Vagina (tissue), 2 donors: Measurements from ENCODE around the gene DNAH6.

ENCODE experiments used
- POLR2AphosphoS5 ChIP-seq, 2 donors: sonication (generic); formaldehyde crosslinking; IDR thresholded peaks; one replicate each; pipeline ENCODE4 v1.9.0; 2017; ENCODE audit warnings: antibody characterized with exemption in 2 of 2, mild to moderate bottlenecking in 2 of 2, low read depth in 1 of 2; ENCODE audit not compliant: insufficient read depth in 1 of 2
- TF ChIP-seq, protein P1 (sequence below), 3 experiments: fragments of 450-650 bp in 2 of 3; fragments of 200-600 bp in 1 of 3; sonication (generic) in 1 of 3; IDR thresholded peaks; one replicate each; pipeline ENCODE4 v1.5.1; 2017 to 2019; ENCODE audit warnings: antibody characterized with exemption in 3 of 3, mild to moderate bottlenecking in 2 of 3, moderate library complexity in 2 of 3

DNA sequence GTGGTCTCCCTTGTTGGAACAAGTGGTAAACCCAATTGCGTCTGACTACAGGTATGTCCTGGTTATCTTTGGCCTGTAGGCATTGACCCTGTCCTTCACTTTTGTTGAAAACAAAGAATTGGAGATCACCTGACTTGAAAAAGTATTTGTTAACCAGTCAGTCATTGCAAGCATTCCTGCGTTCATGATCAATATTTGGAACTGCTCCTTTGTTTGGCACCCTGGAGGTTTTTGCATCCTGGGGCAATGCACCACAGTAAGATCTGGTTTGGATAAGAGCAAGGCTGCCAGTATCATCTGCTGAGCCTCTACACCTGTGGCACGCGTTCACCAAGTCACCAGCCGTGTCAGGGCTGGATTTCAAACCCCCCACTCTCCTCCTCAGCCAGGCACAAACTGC, 115.7 kb downstream of the DNAH6 start:
- TF ChIP-seq, protein P1, sequence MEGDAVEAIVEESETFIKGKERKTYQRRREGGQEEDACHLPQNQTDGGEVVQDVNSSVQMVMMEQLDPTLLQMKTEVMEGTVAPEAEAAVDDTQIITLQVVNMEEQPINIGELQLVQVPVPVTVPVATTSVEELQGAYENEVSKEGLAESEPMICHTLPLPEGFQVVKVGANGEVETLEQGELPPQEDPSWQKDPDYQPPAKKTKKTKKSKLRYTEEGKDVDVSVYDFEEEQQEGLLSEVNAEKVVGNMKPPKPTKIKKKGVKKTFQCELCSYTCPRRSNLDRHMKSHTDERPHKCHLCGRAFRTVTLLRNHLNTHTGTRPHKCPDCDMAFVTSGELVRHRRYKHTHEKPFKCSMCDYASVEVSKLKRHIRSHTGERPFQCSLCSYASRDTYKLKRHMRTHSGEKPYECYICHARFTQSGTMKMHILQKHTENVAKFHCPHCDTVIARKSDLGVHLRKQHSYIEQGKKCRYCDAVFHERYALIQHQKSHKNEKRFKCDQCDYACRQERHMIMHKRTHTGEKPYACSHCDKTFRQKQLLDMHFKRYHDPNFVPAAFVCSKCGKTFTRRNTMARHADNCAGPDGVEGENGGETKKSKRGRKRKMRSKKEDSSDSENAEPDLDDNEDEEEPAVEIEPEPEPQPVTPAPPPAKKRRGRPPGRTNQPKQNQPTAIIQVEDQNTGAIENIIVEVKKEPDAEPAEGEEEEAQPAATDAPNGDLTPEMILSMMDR (IDR thresholded peaks at IDR 0.05), result no peak
- no peak for TF ChIP-seq POLR2AphosphoS5 (IDR thresholded peaks at IDR 0.05; ENCODE audit: insufficient read depth in 1 of 2, low read depth in 1 of 2)
